K562 (cell line): Measurements from ENCODE around the gene FAM89B. TPM values are rescaled to one million over a fixed set of nuclear protein-coding genes. Genes with fewer than 3 reads are reported as not detected.

Experiments
- ATAC-seq: fragments of 200-7000 bp; cut with Tn5 transposase; 3 replicates; pipeline ENCODE4 v1.9.1; 2020; ENCODE audit warnings: moderate library complexity
- Bru-seq: library from RNA; stranded (reverse); fragments of 400-500 nt; gene quantifications from one replicate; lab custom pipeline; 2021; lab: Mats Ljungman, UMichigan
- BruChase-seq, 2 experiments: library from RNA; stranded (reverse); fragments of 400-500 nt; gene quantifications; one replicate each; lab custom pipeline; 2021; lab: Mats Ljungman, UMichigan
- BruUV-seq: library from RNA; stranded (reverse); fragments of 400-500 nt; replicated peaks from 2 replicates; lab custom pipeline; 2021; lab: Mats Ljungman, UMichigan
- CTCF ChIA-PET: fragments of 300-600 bp; formaldehyde crosslinking; extraction: SDS; loops from one replicate; lab custom pipeline; 2021; ENCODE audit warnings: low intra/inter-chr PET ratio; lab: Yijun Ruan, JAX
- POLR2A ChIA-PET: fragments of 300-600, 350-650 bp; sonication (Branson Sonifier 250); formaldehyde crosslinking; extraction: SDS; loops from one replicate; lab custom pipeline; 2021; ENCODE audit warnings: antibody characterized with exemption, inconsistent platforms; lab: Yijun Ruan, JAX
- DNase-seq, 4 experiments: peaks; one replicate each; pipeline versions ENCODE4 v3.0.0 to v3.0.0-alpha.2; 2011 to 2018; ENCODE audit warnings: low spot score in 3 of 4, mixed read lengths in 3 of 4; ENCODE audit errors: extremely low read depth in 1 of 4
- FAIRE-seq: peaks from 2 replicates; lab custom pipeline; 2011; peaks lifted over from hg19 to GRCh38; lab: Jason Lieb, UNC
- H2AFZ ChIP-seq: 2 replicates; pipeline ENCODE4 v1.6.0; 2011; ENCODE audit warnings: low read depth, low read length, control low read depth, inconsistent platforms
- H3K27ac ChIP-seq: fragments of 200-600 bp; 3 replicates; pipeline ENCODE4 v1.8.0; 2011; ENCODE audit warnings: low read depth, mild to moderate bottlenecking, control low read depth, inconsistent platforms, low read length, moderate library complexity, mixed read lengths; ENCODE audit errors: extremely low read depth
- H3K27me3 ChIP-seq, 2 experiments: fragments of 300-600 bp in 1 of 2; 2 replicates in 1 of 2; 3 replicates in 1 of 2; pipeline versions ENCODE4 v1.6.0 to v1.8.0; 2011; ENCODE audit warnings: inconsistent platforms in 2 of 2, low read length in 2 of 2, mild to moderate bottlenecking in 1 of 2, mixed read lengths in 1 of 2, moderate library complexity in 1 of 2; ENCODE audit not compliant: control insufficient read depth in 2 of 2, insufficient read depth in 2 of 2
- H3K36me3 ChIP-seq: fragments of 300-600 bp; 3 replicates; pipeline ENCODE4 v1.8.0; 2011; ENCODE audit warnings: mild to moderate bottlenecking, low read length, inconsistent platforms; ENCODE audit not compliant: control insufficient read depth, insufficient read depth
- H3K4me1 ChIP-seq, 2 experiments: fragments of 200-600 bp in 1 of 2; replicated peaks in 1 of 2; 2 replicates in 1 of 2; 3 replicates in 1 of 2; pipeline versions ENCODE4 v1.5.1 to v1.8.0; 2011; ENCODE audit warnings: inconsistent platforms in 2 of 2, low read length in 2 of 2, mild to moderate bottlenecking in 1 of 2, mixed read lengths in 1 of 2, moderate library complexity in 1 of 2; ENCODE audit not compliant: control insufficient read depth in 2 of 2, insufficient read depth in 2 of 2
- H3K4me2 ChIP-seq: 2 replicates; pipeline ENCODE4 v1.6.1; 2011; ENCODE audit warnings: low read length, control low read depth, inconsistent platforms, mixed read lengths; ENCODE audit not compliant: insufficient read depth
- H3K4me3 ChIP-seq: fragments of 200-600 bp; sonication (generic), shearing (Covaris generic); 2 replicates; pipeline ENCODE4 v1.5.1; 2016; ENCODE audit warnings: control low read depth, inconsistent platforms
- H3K79me2 ChIP-seq: fragments of 200-600 bp; 3 replicates; pipeline ENCODE4 v1.8.0; 2011; ENCODE audit warnings: low read length, inconsistent platforms; ENCODE audit not compliant: control insufficient read depth, insufficient read depth
- H3K9ac ChIP-seq, 2 experiments: 2 replicates each; pipeline versions ENCODE4 v1.6.0 to v1.6.1; 2011; ENCODE audit warnings: low read depth in 2 of 2, low read length in 2 of 2, control low read depth in 1 of 2, inconsistent platforms in 1 of 2, mild to moderate bottlenecking in 1 of 2, mixed read lengths in 1 of 2; ENCODE audit not compliant: insufficient read depth in 1 of 2
- H3K9me1 ChIP-seq: one replicate; pipeline ENCODE4 v1.6.0; 2011; ENCODE audit warnings: inconsistent platforms, mild to moderate bottlenecking, low read length, moderate library complexity; ENCODE audit not compliant: control insufficient read depth, insufficient read depth
- H3K9me3 ChIP-seq: replicated peaks from 2 replicates; pipeline ENCODE4 v1.5.1; 2011; ENCODE audit warnings: low read depth, low read length, inconsistent platforms; ENCODE audit not compliant: control insufficient read depth, insufficient read depth
- H4K20me1 ChIP-seq: replicated peaks from 2 replicates; pipeline ENCODE4 v1.6.1; 2011; ENCODE audit warnings: low read length, inconsistent platforms, mixed read lengths; ENCODE audit not compliant: control insufficient read depth, insufficient read depth
- CAMTA2 ChIP-seq: fragments of 250-450 bp; sonication (Bioruptor Pico); conservative IDR thresholded peaks from 2 replicates; pipeline ENCODE4 v1.5.1; 2022
- EHMT2 ChIP-seq: fragments of 450-650 bp; IDR thresholded peaks from 2 replicates; pipeline ENCODE4 v1.6.1; 2018; ENCODE audit warnings: antibody characterized with exemption
- GTF2F1 ChIP-seq: IDR thresholded peaks from 2 replicates; pipeline ENCODE4 v1.6.1; 2011; ENCODE audit warnings: low read depth, low read length, improper control_type of control experiment
- HDAC8 ChIP-seq: fragments of 450-650 bp; IDR thresholded peaks from 2 replicates; pipeline ENCODE4 v1.6.1; 2016; ENCODE audit warnings: mild to moderate bottlenecking, missing genetic modification characterization, moderate library complexity, missing compliant biosample characterization
- THAP7 ChIP-seq: fragments of 250-450 bp; sonication (Bioruptor Pico); IDR thresholded peaks from 2 replicates; pipeline ENCODE4 v1.5.0; 2021
- VEZF1 ChIP-seq: fragments of 200-800 bp; sonication (Bioruptor generic); IDR thresholded peaks from 2 replicates; pipeline ENCODE4 v1.6.1; 2017; ENCODE audit warnings: missing genetic modification characterization, missing compliant biosample characterization
- ZBTB11 ChIP-seq, 3 experiments: fragments of 200-800 bp in 1 of 3; fragments of 250-450 bp in 1 of 3; fragments of 450-650 bp in 1 of 3; sonication (Bioruptor Pico) in 1 of 3; sonication (Bioruptor generic) in 1 of 3; formaldehyde crosslinking in 1 of 3; IDR thresholded peaks; 2 replicates each; pipeline versions ENCODE4 v1.6.1 to v1.8.0; 2016 to 2022; ENCODE audit warnings: mild to moderate bottlenecking in 2 of 3, missing genetic modification characterization in 2 of 3, missing compliant biosample characterization in 1 of 3, moderate library complexity in 1 of 3
- ZNF239 ChIP-seq: fragments of 250-450 bp; sonication (Bioruptor Pico); IDR thresholded peaks from 2 replicates; pipeline ENCODE4 v1.4.0; 2020; ENCODE audit warnings: mild to moderate bottlenecking
- WGBS: fragments of 100-300 bp; shearing (Covaris generic); methylation state at CpG from one replicate; pipeline ENCODE4 v1.1.6; 2016; ENCODE audit warnings: low coverage, mixed read lengths; ENCODE audit not compliant: insufficient coverage; ENCODE audit errors: missing lambda C conversion rate; 5-methylcytosine and 5-hydroxymethylcytosine counted together
- in situ Hi-C: fragments of 300-500 bp; cut with MboI; formaldehyde crosslinking; loops from 4 replicates; pipeline ENCODE4 v1.15.0; 2018; ENCODE audit warnings: inconsistent platforms, mixed read lengths
- intact Hi-C: fragments of 100-400 bp; cut with micrococcal nuclease; formaldehyde crosslinking; loops from 2 replicates; pipeline ENCODE4 v1.14.2; 2022
- long read RNA-seq, 3 experiments: library from polyadenylated mRNA in 2 of 3; library from RNA in 1 of 3; unstranded in 2 of 3; stranded (forward) in 1 of 3; transcript quantifications; one replicate each; pipeline ENCODE4 v2.0.0, GENCODE V29; 2019 to 2022
- polyA minus RNA-seq, 3 experiments: library from RNA; depleted of rRNA, polyadenylated mRNA; stranded (reverse); fragments of >200 nt; gene quantifications; 2 replicates each; pipeline ENCODE4 v1.2.3, GENCODE V29; 2011
- polyA plus RNA-seq, 8 experiments: library from polyadenylated mRNA; depleted of rRNA in 4 of 8; stranded (reverse) in 5 of 8; unstranded in 3 of 8; fragments of >200 nt; fragmentation: Nextera tagmentation in 2 of 8; fragmentation: Illumina TruSeq in 1 of 8; extraction: Ambion mirVana in 2 of 8; extraction: Trizol in 1 of 8; gene quantifications; 2 replicates each; pipeline versions ENCODE4 v1.2.1 to v1.2.3, GENCODE V29; 2011 to 2014; ENCODE audit warnings: inconsistent platforms in 1 of 8, missing spikeins in 1 of 8
- total RNA-seq, 7 experiments: library from RNA; depleted of rRNA in 6 of 7; stranded (reverse); fragments of >200 nt in 6 of 7; fragmentation: Illumina TruSeq in 2 of 7; extraction: Trizol in 2 of 7; gene quantifications; 2 replicates each; pipeline versions ENCODE4 v1.2.1 to v1.2.3, GENCODE V29; 2011 to 2021; ENCODE audit warnings: low replicate concordance in 1 of 7

Gene FAM89B
- total RNA-seq (2011; cell fraction: chromatin; rRNA removed; ENCODE audit: low replicate concordance) = 6.1 and 32.6 TPM in 2 replicates
- total RNA-seq (2011; cell fraction: nucleolus; rRNA removed) = 30.5 and 31.9 TPM in 2 replicates
- total RNA-seq (2011; cell fraction: nucleoplasm; rRNA removed) = 14.4 and 16.7 TPM in 2 replicates
- total RNA-seq (2014; rRNA removed) = 26.1 and 36.0 TPM in 2 replicates
- 3.2 and 4.2 TPM in 2 replicates for total RNA-seq (2014; rRNA removed; fragmentation: Illumina TruSeq; extraction: Trizol)
- 12.3 and 12.6 TPM in 2 replicates for total RNA-seq (2015; rRNA removed; fragmentation: Illumina TruSeq; extraction: Trizol)
- total RNA-seq (2021) = 24.2 and 26.9 TPM in 2 replicates
- polyA plus RNA-seq (2011; rRNA removed) = 9.7 and 12.3 TPM in 2 replicates
- 21.6 and 65.1 TPM in 2 replicates for polyA plus RNA-seq (2011; cell fraction: cytosol; rRNA removed)
- 29.6 and 55.3 TPM in 2 replicates for polyA plus RNA-seq (2011; cell fraction: nucleus; rRNA removed)
- polyA plus RNA-seq (2012) = 17.8 and 26.2 TPM in 2 replicates
- polyA plus RNA-seq (2014; fragmentation: Illumina TruSeq; extraction: Trizol) = 11.9 and 21.9 TPM in 2 replicates
- under 1 TPM; 0.32 to 0.83 TPM for polyA plus RNA-seq (2014; fragmentation: Nextera tagmentation; extraction: Ambion mirVana)
- polyA plus RNA-seq (2014; rRNA removed) = 27.6 and 33.4 TPM in 2 replicates
- 2.2 and 3.2 TPM in 2 replicates for polyA minus RNA-seq (2011; rRNA and poly(A)+ RNA removed)
- 7.2 and 7.9 TPM in 2 replicates for polyA minus RNA-seq (2011; cell fraction: cytosol; rRNA and poly(A)+ RNA removed)
- polyA minus RNA-seq (2011; cell fraction: nucleus; rRNA and poly(A)+ RNA removed) = 22.2 and 25.9 TPM in 2 replicates
- Bru-seq, nascent RNA = percentile 71 among the genes with signal in this experiment
- BruChase-seq, experiment 1, labeled RNA remaining after a 2-hour chase = percentile 62 among the genes with signal in this experiment
- percentile 69 among the genes with signal in this experiment for BruChase-seq, experiment 2, labeled RNA remaining after a 6-hour chase
- long read RNA-seq, experiment 1, transcript FAM89B-203 (2 exons, 1,263 nt) = major isoform, 37 of 102 reads
- long read RNA-seq, experiment 1, transcript FAM89B-202 (2 exons, 1,337 nt) = minor isoform, 8 of 102 reads
- long read RNA-seq, experiment 1, transcript FAM89B-201 (2 exons, 1,409 nt) = minor isoform, 6 of 102 reads
- long read RNA-seq, experiment 1, partial matches to known transcripts = 51 of 102 reads
- long read RNA-seq, experiment 1, other reads (novel, unspliced or antisense) = 0 of 102 reads
- long read RNA-seq, experiment 2, transcript FAM89B-202 (2 exons, 1,337 nt) = minor isoform, 12 of 52 reads
- long read RNA-seq, experiment 2, transcript FAM89B-203 (2 exons, 1,263 nt) = major isoform, 26 of 52 reads
- long read RNA-seq, experiment 2, partial matches to known transcripts = 0 of 52 reads
- long read RNA-seq, experiment 2, other reads (novel, unspliced or antisense) = 11 of 52 reads
- long read RNA-seq, experiment 3, partial matches to known transcripts = 0 of 4 reads
- long read RNA-seq, experiment 3, other reads (novel, unspliced or antisense) = 1 of 4 reads

GRCh38 chr11:65572356-65573051, at the start of gene FAM89B:
Gene FAM89B, plus strand, starts transcription at chr11:65572538. Its CDS starts 132 bp downstream, at chr11:65572670.
- no TSS peak for BruUV-seq
- Histone ChIP-seq H3K9me1 (peaks cover 5% of the 10 kb centered on the region), H3K36me3 (peaks cover 19% of the 10 kb centered on the region; the same call in 2 of the 3 replicates), H3K4me3 (peak within 1 kb of the TSS; percentile 65), H4K20me1 (peaks cover 6% of the 10 kb centered on the region), H3K9me3 (no peaks in the 10 kb centered on the region), H3K27ac (peak within 1 kb of the TSS; percentile 59; the same call in 2 of the 3 replicates), H3K9ac (peak within 1 kb of the TSS; percentile 82 to 98), H3K79me2 (peaks cover 73% of the 10 kb centered on the region), H3K4me1 (peaks cover 53 to 82% of the 10 kb centered on the region in 2 experiments), H3K27me3 (no peaks in the 10 kb centered on the region; a peak in 1 of 5 replicates), H3K4me2 (peak within 1 kb of the TSS; percentile 99), H2AFZ (no peak within 1 kb of the TSS)
- under 1% methylated on average over 22 of the region's 86 CpGs for WGBS
- ChIA-PET CTCF (interaction anchor here (0.6 to 6.5 kb wide), 2 partner anchors 32 to 415 kb away, joined by 4 to 63 read pairs; no protein-coding TSS in a partner anchor), POLR2A (interaction anchor here (0.6 to 4.7 kb wide), 8 partner anchors 12 to 213 kb away, joined by 3 to 35 read pairs (median 8); partner anchors contain the start of gene MALAT1)
- intact Hi-C loops = loop anchor here (5.0 kb wide), 2 partner anchors 45 to 100 kb away; partner anchors contain the start of gene SCYL1
- DNase-seq (peak; percentile 63 to 92 (median 76)), FAIRE-seq (peak; percentile 26), ATAC-seq (peak; percentile 50)
- in situ Hi-C loops = no loop called here
- TF ChIP-seq ZNF239 (CRISPR knock-in tag) = no peak
- peak; percentile 82 for TF ChIP-seq VEZF1 (CRISPR knock-in tag)
- no peak for TF ChIP-seq GTF2F1
- TF ChIP-seq CAMTA2 (CRISPR knock-in tag) = 0 out of 2 replicates have a peak, but pooled peaks have one; percentile 51
- TF ChIP-seq HDAC8 (tag) = no peak
- 0 out of 6 replicates have a peak, but pooled peaks of 1 of the 3 experiments have one; percentile 26 for TF ChIP-seq ZBTB11 (CRISPR knock-in tag; IDR thresholded peaks at IDR 0.05)
- TF ChIP-seq THAP7 (CRISPR knock-in tag) = 0 out of 2 replicates have a peak, but pooled peaks have one; percentile 62
- TF ChIP-seq EHMT2 = no peak
